GM23338 (cell line): ENCODE measurements around the gene INPP4B. TPM values are rescaled to one million over a fixed set of nuclear protein-coding genes. Genes with fewer than 3 reads are reported as not detected.

Experiments
- ATAC-seq: fragments of 200-7000 bp; cut with Tn5 transposase; 3 replicates; pipeline ENCODE4 v1.9.1; 2020
- DNase-seq: peaks from one replicate; pipeline ENCODE4 v3.0.0-alpha.2; 2015; ENCODE audit warnings: low spot score
- H2AFZ ChIP-seq: fragments of 200-600 bp; sonication (generic); 2 replicates; pipeline ENCODE4 v1.8.0; 2016; ENCODE audit warnings: antibody characterized with exemption, mild to moderate bottlenecking, moderate library complexity
- H3F3A ChIP-seq: fragments of 200-600 bp; sonication (generic); replicated peaks from 2 replicates; pipeline ENCODE4 v1.8.0; 2017; ENCODE audit warnings: antibody characterized with exemption, mixed run types, low read depth
- H3K27ac ChIP-seq: fragments of 200-600 bp; sonication (generic); 2 replicates; pipeline ENCODE4 v1.6.1; 2016; ENCODE audit warnings: low read depth
- H3K27me3 ChIP-seq: fragments of 200-600 bp; sonication (generic); 2 replicates; pipeline ENCODE4 v1.8.0; 2016; ENCODE audit warnings: mild to moderate bottlenecking, mixed run types, moderate library complexity; ENCODE audit not compliant: insufficient read depth
- H3K36me3 ChIP-seq: fragments of 200-600 bp; sonication (generic); 2 replicates; pipeline ENCODE4 v1.8.0; 2016; ENCODE audit warnings: mild to moderate bottlenecking; ENCODE audit not compliant: insufficient read depth
- H3K4me1 ChIP-seq: fragments of 200-600 bp; sonication (generic); 2 replicates; pipeline ENCODE4 v1.8.0; 2016; ENCODE audit warnings: mild to moderate bottlenecking, moderate library complexity; ENCODE audit not compliant: insufficient read depth
- H3K4me2 ChIP-seq: fragments of 200-600 bp; sonication (generic); 2 replicates; pipeline ENCODE4 v1.7.1; 2017; ENCODE audit warnings: mixed run types
- H3K4me3 ChIP-seq: fragments of 200-600 bp; sonication (generic); 2 replicates; pipeline ENCODE4 v1.6.1; 2016; ENCODE audit warnings: mixed run types
- H3K79me2 ChIP-seq: fragments of 200-600 bp; sonication (generic); replicated peaks from 2 replicates; pipeline ENCODE4 v1.8.0; 2017; ENCODE audit warnings: mild to moderate bottlenecking; ENCODE audit not compliant: insufficient read depth
- H3K9me2 ChIP-seq: fragments of 200-600 bp; sonication (generic); 2 replicates; pipeline ENCODE4 v1.8.0; 2017; ENCODE audit not compliant: insufficient read depth
- H4K20me1 ChIP-seq: fragments of 200-600 bp; sonication (generic); replicated peaks from 2 replicates; pipeline ENCODE4 v1.8.0; 2017; ENCODE audit warnings: mild to moderate bottlenecking; ENCODE audit not compliant: insufficient read depth
- H3K27ac Mint-ChIP-seq: 2 replicates; pipeline ENCODE4 v1.8.0; 2020; ENCODE audit warnings: inconsistent platforms, mild to moderate bottlenecking, moderate library complexity, mixed read lengths
- H3K27me3 Mint-ChIP-seq: 3 replicates; pipeline ENCODE4 v1.8.0; 2022; ENCODE audit warnings: low read depth, mild to moderate bottlenecking, moderate library complexity, mixed read lengths, inconsistent platforms; ENCODE audit not compliant: insufficient read depth, poor library complexity
- H3K36me3 Mint-ChIP-seq: 3 replicates; pipeline ENCODE4 v1.8.0; 2021; ENCODE audit warnings: low read depth, mild to moderate bottlenecking, inconsistent platforms, moderate library complexity, mixed read lengths
- H3K4me1 Mint-ChIP-seq: 3 replicates; pipeline ENCODE4 v1.8.0; 2020; ENCODE audit warnings: mild to moderate bottlenecking, inconsistent platforms, mixed read lengths
- H3K4me3 Mint-ChIP-seq: 3 replicates; pipeline ENCODE4 v1.8.0; 2021; ENCODE audit warnings: moderate library complexity, mild to moderate bottlenecking, inconsistent platforms, mixed read lengths
- H3K9me3 Mint-ChIP-seq: 3 replicates; pipeline ENCODE4 v1.8.0; 2020; ENCODE audit warnings: moderate library complexity, mild to moderate bottlenecking, inconsistent platforms, mixed read lengths
- CREB1 ChIP-seq: fragments of 250-450 bp; sonication (Bioruptor Pico); IDR thresholded peaks from 2 replicates; pipeline ENCODE4 v1.5.0; 2020; ENCODE audit warnings: low read depth, mild to moderate bottlenecking, moderate library complexity
- CTCF ChIP-seq, 2 experiments: fragments of 200-600 bp in 1 of 2; sonication (generic) in 1 of 2; conservative IDR thresholded peaks; 2 replicates each; pipeline versions ENCODE4 v1.5.1 to v1.6.1; 2016 to 2017; ENCODE audit warnings: antibody characterized with exemption in 2 of 2, low read depth in 2 of 2, mild to moderate bottlenecking in 2 of 2, moderate library complexity in 1 of 2
- ETS1 ChIP-seq: IDR thresholded peaks from 2 replicates; pipeline ENCODE4 v1.6.1; 2016; ENCODE audit warnings: antibody characterized with exemption
- EZH2 ChIP-seq: fragments of 200-600 bp; sonication (generic); IDR thresholded peaks from one replicate; pipeline ENCODE4 v1.8.0; 2017; ENCODE audit warnings: antibody characterized with exemption, mild to moderate bottlenecking, low read depth; ENCODE audit not compliant: unreplicated experiment
- EZH2phosphoT487 ChIP-seq: fragments of 200-600 bp; sonication (generic); IDR thresholded peaks from one replicate; pipeline ENCODE4 v1.8.1; 2018; ENCODE audit warnings: antibody characterized with exemption; ENCODE audit not compliant: unreplicated experiment
- JUNB ChIP-seq: IDR thresholded peaks from one replicate; pipeline ENCODE4 v1.6.1; 2016; ENCODE audit warnings: antibody characterized with exemption; ENCODE audit not compliant: unreplicated experiment
- NANOG ChIP-seq: IDR thresholded peaks from 2 replicates; pipeline ENCODE4 v1.6.1; 2016; ENCODE audit warnings: antibody characterized with exemption, borderline replicate concordance
- POLR2AphosphoS5 ChIP-seq: IDR thresholded peaks from 2 replicates; pipeline ENCODE4 v1.6.1; 2016; ENCODE audit warnings: antibody characterized with exemption, low read depth
- REST ChIP-seq: IDR thresholded peaks from one replicate; pipeline ENCODE4 v1.6.1; 2018; ENCODE audit warnings: antibody characterized with exemption; ENCODE audit not compliant: unreplicated experiment
- STAT1 ChIP-seq: IDR thresholded peaks from one replicate; pipeline ENCODE4 v1.6.1; 2016; ENCODE audit warnings: antibody characterized with exemption; ENCODE audit not compliant: unreplicated experiment
- ZNF114 ChIP-seq: fragments of 250-450 bp; sonication (Bioruptor Pico); IDR thresholded peaks from 2 replicates; pipeline ENCODE4 v1.5.0; 2020; ENCODE audit warnings: mild to moderate bottlenecking, moderate library complexity
- ZNF331 ChIP-seq: fragments of 250-450 bp; sonication (Bioruptor Pico); IDR thresholded peaks from 2 replicates; pipeline ENCODE4 v1.5.0; 2020; ENCODE audit warnings: low read depth, mild to moderate bottlenecking, moderate library complexity
- ZNF462 ChIP-seq: fragments of 250-450 bp; sonication (Bioruptor Pico); IDR thresholded peaks from 2 replicates; pipeline ENCODE4 v1.5.0; 2020; ENCODE audit warnings: mild to moderate bottlenecking, moderate library complexity
- polyA plus RNA-seq: library from polyadenylated mRNA; unstranded; fragments of >200 nt; fragmentation: Nextera tagmentation; extraction: Ambion mirVana; gene quantifications from 2 replicates; pipeline ENCODE4 v1.2.1, GENCODE V29; 2016
- total RNA-seq: library from RNA; depleted of rRNA; stranded (reverse); fragments of >200 nt; shearing (Covaris generic); gene quantifications from 2 replicates; pipeline ENCODE4 v1.2.3, GENCODE V29; 2014

The INPP4B gene
- total and polyA plus RNA-seq, 2 experiments from 2014 or later, result 0.11 to 0.14 TPM

- H3K4me1 Mint-ChIP-seq, result no peaks in the 10 kb centered on the region
- Histone ChIP-seq H3K27ac (no peak overlapping the region), H3K79me2 (no peaks in the 10 kb centered on the region), H3F3A (no peaks in the 10 kb centered on the region), H3K36me3 (no peaks in the 10 kb centered on the region), H4K20me1 (no peaks in the 10 kb centered on the region), H3K27me3 (no peaks in the 10 kb centered on the region), H3K4me3 (no peak overlapping the region), H3K4me2 (no peak overlapping the region), H3K9me2 (no peaks in the 10 kb centered on the region), H3K4me1 (no peaks in the 10 kb centered on the region), H2AFZ (no peak overlapping the region)
- no peak overlapping the region for H3K4me3 Mint-ChIP-seq
- no peaks in the 10 kb centered on the region for H3K9me3 Mint-ChIP-seq
- TF ChIP-seq CTCF (conservative IDR thresholded peaks at IDR 0.05; ENCODE audit: low read depth in 2 of 2) (no peak), NANOG (no peak), ZNF462 (CRISPR knock-in tag) (no peak), STAT1 (no peak), ZNF114 (CRISPR knock-in tag) (no peak), REST (no peak), JUNB (no peak), ZNF331 (CRISPR knock-in tag) (no peak), POLR2AphosphoS5 (no peak), EZH2phosphoT487 (no peak), EZH2 (no peak), ETS1 (no peak), CREB1 (CRISPR knock-in tag) (no peak)
- no peak for ATAC-seq
- no peaks in the 10 kb centered on the region for H3K36me3 Mint-ChIP-seq
- DNase-seq, result no peak
- H3K27ac Mint-ChIP-seq, result no peak overlapping the region
- H3K27me3 Mint-ChIP-seq, result peaks cover 3% of the 10 kb centered on the region
Observed at GRCh38 chr4:142856576-142856975, 10.5 kb upstream of the INPP4B start.
